Gastroesophageal sphincter (tissue), 3 donors: ENCODE results near the gene FAM171A2.

Experiments used
- CTCF ChIP-seq, 4 experiments: fragments of 200-600 bp in 2 of 4; fragments of 450-650 bp in 2 of 4; sonication (generic) in 1 of 4; IDR thresholded peaks; one replicate each; pipeline ENCODE4 v1.5.1; 2017 to 2019; ENCODE audit warnings: antibody characterized with exemption in 4 of 4, mild to moderate bottlenecking in 2 of 4, moderate library complexity in 2 of 4
- EP300 ChIP-seq: sonication (generic); formaldehyde crosslinking; IDR thresholded peaks from one replicate; pipeline ENCODE4 v1.6.1; 2017; ENCODE audit warnings: antibody characterized with exemption, mild to moderate bottlenecking
- POLR2A ChIP-seq, 2 donors: fragments of 450-650 bp; IDR thresholded peaks; one replicate each; pipeline ENCODE4 v1.6.1; 2017; ENCODE audit warnings: antibody characterized with exemption in 2 of 2, mild to moderate bottlenecking in 2 of 2, moderate library complexity in 1 of 2
- POLR2AphosphoS5 ChIP-seq: sonication (generic); formaldehyde crosslinking; IDR thresholded peaks from one replicate; pipeline ENCODE4 v1.6.1; 2017; ENCODE audit warnings: antibody characterized with exemption

GRCh38 chr17:44323359-44324091 is 40.1 kb downstream of the FAM171A2 start:
- TF ChIP-seq POLR2A (IDR thresholded peaks at IDR 0.05) (no peak), EP300 (no peak), CTCF (IDR thresholded peaks at IDR 0.05) (no peak), POLR2AphosphoS5 (no peak)
